WI38 (cell line): ENCODE measurements around the gene GAS2L2.
"Not testable (repeated sequence)": the region's sequence is repeated elsewhere in the genome, so short reads cannot be mapped to it uniquely, and the experiment has no call there.

Experiments
- H3K4me3 ChIP-seq: 2 replicates; pipeline ENCODE4 v1.5.1; 2011; ENCODE audit warnings: low read depth, mild to moderate bottlenecking, control low read depth, low read length
- TF ChIP-seq, protein P1 (sequence below): IDR thresholded peaks from 2 replicates; pipeline ENCODE4 v1.5.1; 2012; ENCODE audit warnings: low read depth, mild to moderate bottlenecking, control low read depth, low read length

The GAS2L2 gene

GRCh38 chr17:35764123-35764991, 11.3 kb upstream of the GAS2L2 start:
- TF ChIP-seq, protein P1, sequence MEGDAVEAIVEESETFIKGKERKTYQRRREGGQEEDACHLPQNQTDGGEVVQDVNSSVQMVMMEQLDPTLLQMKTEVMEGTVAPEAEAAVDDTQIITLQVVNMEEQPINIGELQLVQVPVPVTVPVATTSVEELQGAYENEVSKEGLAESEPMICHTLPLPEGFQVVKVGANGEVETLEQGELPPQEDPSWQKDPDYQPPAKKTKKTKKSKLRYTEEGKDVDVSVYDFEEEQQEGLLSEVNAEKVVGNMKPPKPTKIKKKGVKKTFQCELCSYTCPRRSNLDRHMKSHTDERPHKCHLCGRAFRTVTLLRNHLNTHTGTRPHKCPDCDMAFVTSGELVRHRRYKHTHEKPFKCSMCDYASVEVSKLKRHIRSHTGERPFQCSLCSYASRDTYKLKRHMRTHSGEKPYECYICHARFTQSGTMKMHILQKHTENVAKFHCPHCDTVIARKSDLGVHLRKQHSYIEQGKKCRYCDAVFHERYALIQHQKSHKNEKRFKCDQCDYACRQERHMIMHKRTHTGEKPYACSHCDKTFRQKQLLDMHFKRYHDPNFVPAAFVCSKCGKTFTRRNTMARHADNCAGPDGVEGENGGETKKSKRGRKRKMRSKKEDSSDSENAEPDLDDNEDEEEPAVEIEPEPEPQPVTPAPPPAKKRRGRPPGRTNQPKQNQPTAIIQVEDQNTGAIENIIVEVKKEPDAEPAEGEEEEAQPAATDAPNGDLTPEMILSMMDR = peak; percentile 86
- H3K4me3 ChIP-seq = peak overlapping the region; percentile 46

GRCh38 chr17:35763767-35764122, 10.7 kb upstream of the GAS2L2 start:
- peak overlapping the region; percentile 46 for H3K4me3 ChIP-seq
- TF ChIP-seq, protein P1 = no peak

DNA sequence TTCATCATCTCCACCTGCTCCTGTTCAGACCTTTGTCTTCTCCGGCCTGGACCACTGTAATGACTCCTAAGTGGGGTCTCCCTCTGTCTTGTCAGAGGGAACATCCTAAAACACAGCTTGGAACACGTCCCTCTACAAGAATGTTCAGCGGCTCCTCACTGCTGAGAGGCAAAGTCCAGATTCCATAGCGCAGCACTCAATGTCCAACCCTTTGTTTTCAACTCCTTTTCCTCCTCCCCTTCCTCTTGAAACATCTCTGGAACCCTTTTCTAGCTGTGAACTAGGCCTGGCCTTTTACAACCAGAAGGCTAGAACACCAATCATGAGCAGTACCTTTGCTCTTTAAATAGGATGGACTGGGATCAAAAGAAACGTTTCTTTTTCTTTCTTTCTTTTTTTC, 8.6 kb upstream of the GAS2L2 start:
- no peak overlapping the region for H3K4me3 ChIP-seq
- TF ChIP-seq, protein P1 = no peak

- H3K4me3 ChIP-seq = no peak within 1 kb of the TSS
- TF ChIP-seq, protein P1 = no peak
These were observed 7.5 kb upstream of the GAS2L2 start, which contains the start of gene C17orf50 for GRCh38 chr17:35760587-35760986. C17orf50 (plus strand) TSS chr17:35760887; CDS start chr17:35760942, 55 bp downstream.

- TF ChIP-seq, protein P1 = no peak
- H3K4me3 ChIP-seq = no peak overlapping the region
These were observed 4.2 kb upstream of the GAS2L2 start for GRCh38 chr17:35757243-35757642.

DNA sequence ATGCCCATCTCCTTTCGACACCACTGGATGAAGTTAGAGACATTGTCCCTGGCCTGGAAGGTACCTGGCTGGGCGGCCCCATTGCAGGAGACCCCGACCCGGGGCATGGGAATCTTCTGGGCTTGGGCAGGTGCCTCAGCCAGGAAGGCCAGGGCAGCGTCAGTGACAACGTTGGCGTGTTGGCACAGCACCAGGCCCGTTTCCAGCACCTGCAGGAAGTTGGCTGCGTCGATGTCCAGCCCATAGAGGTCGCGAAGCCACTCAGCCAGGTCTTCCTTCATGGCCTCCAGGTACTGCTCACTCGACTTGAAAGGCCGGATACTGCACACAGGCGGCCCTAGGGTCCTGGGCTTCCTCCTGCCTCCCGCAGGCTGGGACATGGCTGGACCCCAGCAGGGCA, 568 bp downstream of the GAS2L2 start:
- H3K4me3 ChIP-seq = no peak overlapping the region
- TF ChIP-seq, protein P1 = no peak

GRCh38 chr17:35751541-35751940, 1.5 kb downstream of the GAS2L2 start:
- H3K4me3 ChIP-seq = not testable (repeated sequence)
